ENCODE data around the gene NMUR1.
"Not testable (repeated sequence)": the region's sequence is repeated elsewhere in the genome, so short reads cannot be mapped to it uniquely, and the experiment has no call there.

The NMUR1 gene

DNA sequence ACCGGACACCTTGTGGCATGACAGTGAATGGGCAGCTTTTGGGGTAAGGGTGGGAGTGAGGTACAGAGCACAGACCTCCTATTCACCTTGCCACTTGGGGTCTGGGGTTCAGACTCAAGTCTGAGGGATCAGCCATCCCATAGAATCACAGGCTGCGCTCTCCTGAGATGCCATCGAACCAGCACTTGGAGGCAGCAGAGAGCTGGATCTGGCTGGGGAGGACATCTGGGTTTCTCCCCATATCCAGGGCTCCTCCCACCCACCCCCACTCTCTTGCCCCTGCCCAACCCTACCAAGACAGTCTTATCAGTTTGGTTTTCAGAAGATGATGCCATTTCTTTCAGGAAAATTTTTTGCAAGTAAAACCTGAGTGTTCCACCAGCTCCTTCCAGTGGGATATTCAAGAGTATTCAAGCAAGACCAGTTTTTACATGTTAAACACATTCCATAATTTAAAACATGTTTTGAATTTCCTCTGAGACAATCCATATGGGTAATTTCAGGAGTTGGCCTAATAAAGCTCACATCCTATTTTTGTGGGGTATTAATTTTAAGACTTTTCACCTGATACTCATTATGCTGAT, 33.2 kb upstream of the NMUR1 start:
- Mint-ChIP-seq H3K4me1 (ENCODE audit: low read depth) (no peaks in the 10 kb centered on the region), H3K4me3 (no peak overlapping the region), H3K27me3 (no peaks in the 10 kb centered on the region), H3K9me3 (ENCODE audit: low read depth) (no peaks in the 10 kb centered on the region), H3K27ac (no peak overlapping the region), H3K36me3 (no peaks in the 10 kb centered on the region)

DNA sequence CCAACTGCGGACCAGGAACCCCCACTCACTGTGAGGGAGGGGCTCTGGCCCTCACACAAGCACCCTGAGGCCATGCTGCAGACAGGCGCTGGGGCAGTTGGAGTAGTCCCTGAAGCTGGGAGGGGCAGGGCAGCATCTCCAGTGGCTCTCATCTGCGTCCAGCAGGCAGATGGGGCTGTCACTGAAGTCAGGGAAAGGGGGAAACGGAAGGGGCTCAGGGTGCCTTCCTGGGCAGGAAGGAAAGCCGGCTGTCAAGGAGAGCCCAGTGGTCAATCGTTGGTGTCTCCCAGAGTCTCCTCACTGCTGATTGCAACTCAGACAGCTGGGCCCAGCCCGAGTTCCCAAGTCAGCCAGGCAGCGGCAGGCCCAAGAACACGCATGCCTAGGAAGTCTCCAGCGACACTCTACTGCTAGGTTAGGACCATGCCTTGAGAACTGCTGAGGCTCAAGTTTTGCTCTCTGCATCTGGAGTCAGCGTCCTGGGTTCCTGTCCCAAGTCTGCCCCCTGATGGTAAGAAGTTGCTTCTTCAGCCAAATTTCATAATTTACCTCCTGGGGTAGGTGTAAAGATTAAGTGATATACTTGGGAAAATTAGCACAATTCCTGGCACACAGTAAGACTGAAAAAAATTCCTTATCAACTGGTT, 27.4 kb upstream of the NMUR1 start:
- Mint-ChIP-seq H3K27me3 (no peaks in the 10 kb centered on the region), H3K27ac (no peak overlapping the region), H3K9me3 (ENCODE audit: low read depth) (peaks cover 9% of the 10 kb centered on the region), H3K4me3 (no peak overlapping the region), H3K36me3 (peaks cover 9% of the 10 kb centered on the region), H3K4me1 (ENCODE audit: low read depth) (no peaks in the 10 kb centered on the region)

DNA sequence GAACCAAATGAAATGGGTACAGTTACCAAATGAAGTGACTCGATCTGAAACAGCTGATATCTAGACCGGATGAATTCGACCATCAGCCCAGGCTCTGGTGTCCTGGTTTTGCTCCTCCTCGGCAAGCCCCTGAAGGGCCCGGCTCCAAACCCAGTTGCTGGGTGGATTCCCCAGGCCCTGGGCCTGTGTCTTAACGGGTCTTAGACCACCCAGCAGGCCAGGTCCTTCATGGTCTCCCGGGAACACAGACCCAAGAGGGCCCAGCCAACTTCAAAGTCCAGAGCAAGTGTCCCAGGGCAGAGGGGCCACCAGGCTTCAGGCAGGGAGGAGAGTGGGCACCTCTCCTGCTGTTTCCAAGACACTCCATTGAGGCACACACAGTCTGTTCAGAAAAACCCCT, 26.7 kb upstream of the NMUR1 start:
- peaks cover 9% of the 10 kb centered on the region for H3K36me3 Mint-ChIP-seq
- no peak overlapping the region for H3K27ac Mint-ChIP-seq
- H3K9me3 Mint-ChIP-seq (ENCODE audit: low read depth): peaks cover 10% of the 10 kb centered on the region
- no peak overlapping the region for H3K4me3 Mint-ChIP-seq
- H3K4me1 Mint-ChIP-seq (ENCODE audit: low read depth): no peaks in the 10 kb centered on the region
- H3K27me3 Mint-ChIP-seq: no peaks in the 10 kb centered on the region

DNA sequence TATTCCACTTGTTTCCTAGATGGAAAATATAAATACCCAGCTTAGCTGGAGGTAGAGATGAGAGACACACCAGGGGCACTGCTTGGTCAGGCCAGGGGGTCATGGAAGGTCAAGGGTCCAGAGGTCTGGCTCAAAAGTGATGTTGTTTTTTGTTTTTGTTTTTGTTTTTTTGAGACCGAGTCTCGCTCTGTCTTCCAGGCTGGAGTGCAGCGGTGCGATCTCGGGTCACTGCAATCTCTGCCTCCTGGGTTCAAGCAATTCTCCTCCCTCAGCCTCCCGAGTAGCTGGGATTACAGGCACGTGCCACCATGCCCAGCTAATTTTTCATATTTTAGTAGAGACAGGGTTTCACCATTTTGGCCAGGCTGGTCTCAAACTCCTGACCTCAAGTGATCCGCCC, 26.3 kb upstream of the NMUR1 start:
- H3K9me3 Mint-ChIP-seq (ENCODE audit: low read depth): peaks cover 10% of the 10 kb centered on the region
- not testable (repeated sequence) for H3K4me1 Mint-ChIP-seq (ENCODE audit: low read depth); H3K27me3 Mint-ChIP-seq; H3K4me3 Mint-ChIP-seq; H3K36me3 Mint-ChIP-seq; H3K27ac Mint-ChIP-seq

DNA sequence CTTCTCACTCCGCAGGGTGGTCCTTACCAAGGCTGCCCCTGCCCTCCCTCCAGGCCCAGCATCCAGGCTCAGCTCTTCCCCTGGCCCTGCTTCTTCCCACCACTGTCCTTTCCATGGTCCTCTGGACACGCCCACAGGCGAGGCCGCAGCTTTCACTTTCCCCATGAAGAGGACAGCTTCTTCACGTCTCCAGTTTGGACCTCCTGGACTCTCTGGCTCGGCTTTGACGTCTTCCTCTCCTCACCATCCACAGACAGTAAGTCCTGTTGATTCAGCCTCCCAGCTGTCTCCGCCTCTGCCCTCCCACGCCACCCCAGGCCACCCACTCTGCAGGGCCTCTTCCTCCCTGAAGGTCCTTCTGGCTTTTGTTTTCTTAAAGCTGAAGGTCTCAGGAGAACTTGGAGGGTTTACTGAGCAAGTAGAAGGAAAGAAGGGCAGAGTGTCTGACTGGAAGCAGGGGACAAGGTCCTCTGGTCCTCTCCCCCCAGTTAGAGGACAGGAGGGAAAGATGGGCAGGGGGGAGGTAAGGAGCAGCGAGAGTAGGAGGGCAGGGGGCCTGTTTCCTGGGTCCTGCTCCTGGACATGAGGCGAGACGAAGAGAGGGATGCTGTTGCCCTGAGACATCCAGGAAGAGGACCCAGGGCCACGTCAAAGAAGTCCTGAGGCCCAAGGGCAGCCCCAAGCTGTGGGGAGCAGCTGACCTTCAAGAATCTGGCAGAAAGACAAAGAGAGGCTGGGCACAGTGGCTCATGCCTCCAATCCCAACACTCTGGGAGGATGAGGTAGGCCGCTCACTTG, 24.7 kb upstream of the NMUR1 start:
- Mint-ChIP-seq H3K9me3 (ENCODE audit: low read depth) (peaks cover 10% of the 10 kb centered on the region), H3K36me3 (peaks cover 9% of the 10 kb centered on the region), H3K4me1 (ENCODE audit: low read depth) (no peaks in the 10 kb centered on the region), H3K4me3 (no peak overlapping the region), H3K27ac (no peak overlapping the region), H3K27me3 (no peaks in the 10 kb centered on the region)

DNA sequence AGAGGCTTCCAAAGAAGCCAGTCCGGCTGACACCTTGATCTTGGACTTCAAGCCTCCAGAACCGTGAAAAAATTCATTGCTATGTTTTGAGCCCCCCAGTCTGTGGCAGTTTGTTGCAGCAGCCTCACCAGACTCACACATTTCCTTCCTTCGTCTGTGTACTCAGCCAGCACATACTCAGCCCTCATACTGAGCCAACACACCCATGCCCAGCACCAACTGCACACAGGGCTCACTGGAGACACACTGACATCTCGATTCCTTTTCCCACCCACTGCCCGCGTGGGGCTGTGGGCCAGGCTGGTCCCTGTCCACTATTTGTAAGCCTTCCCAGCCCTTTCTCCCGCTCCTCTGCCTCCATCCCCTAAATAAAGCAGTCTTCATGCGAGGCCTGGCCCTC, 24.1 kb upstream of the NMUR1 start:
- Mint-ChIP-seq H3K9me3 (ENCODE audit: low read depth) (peaks cover 10% of the 10 kb centered on the region), H3K36me3 (peaks cover 9% of the 10 kb centered on the region), H3K27ac (no peak overlapping the region), H3K4me3 (no peak overlapping the region), H3K4me1 (ENCODE audit: low read depth) (peaks cover 2% of the 10 kb centered on the region), H3K27me3 (no peaks in the 10 kb centered on the region)

DNA sequence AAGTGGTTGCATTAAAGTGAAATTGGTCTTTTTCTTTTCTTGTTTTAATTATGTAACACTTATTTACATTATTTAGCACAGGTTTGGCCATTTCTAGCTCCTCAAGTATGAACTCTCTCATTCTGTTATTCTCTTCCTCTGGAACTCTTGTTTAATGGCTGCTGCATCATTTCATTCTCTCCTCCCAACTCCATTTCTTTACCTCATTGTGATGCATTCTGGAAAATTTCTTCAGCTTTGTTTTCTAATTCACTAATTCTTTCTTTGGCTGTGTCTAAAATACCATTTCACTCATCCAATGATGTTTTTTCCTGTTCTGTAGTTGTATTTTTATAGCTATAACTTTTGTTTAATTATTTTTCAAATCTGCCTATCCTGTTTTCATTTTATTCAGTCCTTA, 22.5 kb upstream of the NMUR1 start:
- Mint-ChIP-seq H3K4me3 (no peak overlapping the region), H3K4me1 (ENCODE audit: low read depth) (peaks cover 4% of the 10 kb centered on the region), H3K36me3 (peaks cover 9% of the 10 kb centered on the region), H3K27me3 (no peaks in the 10 kb centered on the region), H3K27ac (no peak overlapping the region), H3K9me3 (ENCODE audit: low read depth) (peaks cover 10% of the 10 kb centered on the region)

DNA sequence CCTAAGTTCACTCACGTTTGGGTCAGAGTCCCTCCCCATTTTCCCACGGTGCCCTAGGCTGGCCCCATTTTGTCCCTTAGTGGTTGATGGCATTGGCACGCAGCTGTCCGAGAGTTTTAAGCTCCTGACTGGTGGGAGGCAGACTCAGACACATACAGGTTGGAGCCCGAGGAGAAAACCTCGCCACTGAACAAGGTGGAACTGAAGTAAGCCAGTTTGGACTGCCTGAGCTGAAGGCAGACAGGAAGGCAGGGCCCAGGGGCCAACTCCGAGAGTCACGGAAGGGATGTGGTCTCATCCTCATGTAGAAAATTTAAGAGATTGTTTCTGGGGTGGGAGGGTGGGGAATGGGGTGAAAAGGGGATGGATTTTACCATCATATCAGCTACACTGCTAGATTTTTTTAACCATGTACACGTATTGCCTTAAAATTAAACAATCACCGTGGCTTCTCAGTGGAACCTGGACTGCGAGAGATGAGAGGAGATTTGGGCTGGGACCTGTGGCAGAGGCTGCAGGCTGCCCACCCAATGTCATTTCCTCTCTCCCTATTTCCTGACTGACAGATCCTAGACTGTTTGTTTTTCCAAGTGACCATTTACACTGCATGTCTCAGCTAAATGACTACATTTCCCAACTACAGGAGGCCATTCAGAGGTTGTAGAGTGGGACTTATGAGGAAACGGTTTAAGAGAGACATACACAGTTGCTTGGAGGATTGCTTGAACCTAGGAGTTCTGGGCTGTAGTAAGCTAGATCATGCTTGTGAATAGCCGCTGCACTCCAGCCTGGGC, 19.4 kb upstream of the NMUR1 start:
- Mint-ChIP-seq H3K27me3 (no peaks in the 10 kb centered on the region), H3K27ac (no peak overlapping the region), H3K36me3 (peaks cover 11% of the 10 kb centered on the region), H3K4me3 (no peak overlapping the region), H3K4me1 (ENCODE audit: low read depth) (peaks cover 20% of the 10 kb centered on the region), H3K9me3 (ENCODE audit: low read depth) (peaks cover 10% of the 10 kb centered on the region)

DNA sequence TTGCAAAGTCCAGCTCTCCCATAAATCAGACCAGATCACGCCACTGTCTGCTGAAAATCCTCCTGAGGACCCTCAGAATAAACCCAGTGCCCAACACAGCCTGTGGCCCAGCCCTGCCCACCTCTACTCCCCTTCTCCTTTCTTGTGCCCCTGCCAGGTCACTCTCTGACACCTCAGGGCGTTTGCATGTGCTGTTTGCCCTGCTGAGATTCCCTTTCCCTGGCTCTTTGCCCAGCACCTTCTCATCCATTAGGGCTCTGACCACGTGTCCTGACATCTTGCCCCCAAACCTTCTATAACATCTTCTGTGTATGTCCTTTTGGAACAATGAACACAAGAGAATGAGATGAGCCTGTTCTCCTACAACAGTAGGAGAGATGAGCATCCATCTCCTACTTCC, 18.5 kb upstream of the NMUR1 start:
- peaks cover 11% of the 10 kb centered on the region for H3K36me3 Mint-ChIP-seq
- H3K4me3 Mint-ChIP-seq: no peak overlapping the region
- peaks cover 20% of the 10 kb centered on the region for H3K4me1 Mint-ChIP-seq (ENCODE audit: low read depth)
- H3K27me3 Mint-ChIP-seq: no peaks in the 10 kb centered on the region
- H3K27ac Mint-ChIP-seq: no peak overlapping the region
- H3K9me3 Mint-ChIP-seq (ENCODE audit: low read depth): peaks cover 10% of the 10 kb centered on the region

DNA sequence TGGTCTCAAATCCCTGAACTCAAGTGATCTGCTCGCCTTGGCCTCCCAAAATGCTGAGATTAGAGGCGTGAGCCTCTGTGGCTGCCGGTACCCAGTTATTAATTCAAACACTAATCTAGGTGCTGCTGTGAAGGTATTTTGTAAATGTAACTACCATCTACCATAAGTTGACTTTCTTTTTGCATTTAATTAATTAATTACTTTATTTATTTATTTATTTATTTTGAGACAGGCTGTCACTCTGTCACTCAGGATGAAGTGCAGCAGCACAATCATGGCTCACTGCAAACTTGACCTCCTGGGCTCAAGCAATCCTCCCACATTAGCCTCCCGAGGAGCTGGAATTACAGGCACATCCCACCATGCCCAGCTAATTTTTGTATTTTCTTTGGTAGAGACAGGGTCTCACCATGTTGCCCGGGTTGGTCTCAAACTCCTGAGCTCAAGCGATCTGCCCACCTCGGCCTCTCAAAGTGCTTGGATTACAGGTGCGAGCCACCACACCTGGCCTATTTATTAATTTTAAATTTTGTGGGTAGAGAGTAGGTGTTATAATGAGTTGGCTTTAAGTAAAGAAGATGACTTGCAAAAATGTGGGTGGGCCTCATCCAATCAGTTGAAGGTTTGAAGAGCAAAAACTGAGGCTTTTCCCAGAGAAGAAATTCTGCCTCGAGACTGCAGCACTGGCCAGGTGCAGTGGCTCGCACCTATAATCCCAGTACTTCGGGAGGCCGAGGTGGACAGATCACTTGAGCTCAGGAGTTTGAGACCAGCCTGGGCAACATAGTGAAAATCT, 17.3 kb upstream of the NMUR1 start:
- Mint-ChIP-seq H3K4me3 (no peak overlapping the region), H3K36me3 (peaks cover 3% of the 10 kb centered on the region), H3K27me3 (no peaks in the 10 kb centered on the region), H3K9me3 (ENCODE audit: low read depth) (peaks cover 5% of the 10 kb centered on the region), H3K4me1 (ENCODE audit: low read depth) (peaks cover 20% of the 10 kb centered on the region), H3K27ac (no peak overlapping the region)

DNA sequence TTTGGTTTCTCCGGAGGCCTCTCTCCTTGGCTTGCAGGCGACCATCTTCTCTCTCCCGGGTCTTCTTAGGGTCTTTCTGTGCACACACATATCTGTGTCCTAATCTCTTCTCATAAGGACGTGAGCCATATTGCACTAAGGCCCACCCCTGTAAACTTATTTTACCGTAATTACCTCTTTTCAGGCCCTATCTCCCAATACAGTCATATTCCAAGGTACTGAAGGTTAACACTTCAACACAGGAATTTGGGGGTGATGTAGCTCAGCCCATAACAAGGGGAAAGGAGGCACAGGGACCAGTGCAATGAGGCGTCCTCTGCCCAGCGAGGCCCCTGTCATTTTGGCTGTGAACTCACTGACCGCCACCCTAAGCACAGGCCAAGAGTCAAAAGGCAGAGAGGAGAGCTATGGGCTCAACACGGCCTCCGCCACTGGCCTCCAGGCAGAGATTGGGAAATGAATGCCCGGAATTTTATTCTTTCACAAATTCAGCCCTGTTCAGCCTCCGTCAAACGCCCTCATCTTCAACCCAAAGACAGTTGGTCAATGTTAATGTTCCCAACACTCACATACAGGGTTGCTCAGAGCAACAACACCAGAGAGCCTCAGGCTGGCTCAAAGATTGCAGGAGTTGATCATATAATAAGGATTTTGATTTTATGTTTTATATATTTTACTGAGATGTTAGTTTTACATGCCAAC, 15.9 kb upstream of the NMUR1 start:
- Mint-ChIP-seq H3K27me3 (no peaks in the 10 kb centered on the region), H3K9me3 (ENCODE audit: low read depth) (peaks cover 9% of the 10 kb centered on the region), H3K4me3 (peak overlapping the region; percentile 78), H3K4me1 (ENCODE audit: low read depth) (peaks cover 20% of the 10 kb centered on the region), H3K27ac (no peak overlapping the region), H3K36me3 (peaks cover 5% of the 10 kb centered on the region)

DNA sequence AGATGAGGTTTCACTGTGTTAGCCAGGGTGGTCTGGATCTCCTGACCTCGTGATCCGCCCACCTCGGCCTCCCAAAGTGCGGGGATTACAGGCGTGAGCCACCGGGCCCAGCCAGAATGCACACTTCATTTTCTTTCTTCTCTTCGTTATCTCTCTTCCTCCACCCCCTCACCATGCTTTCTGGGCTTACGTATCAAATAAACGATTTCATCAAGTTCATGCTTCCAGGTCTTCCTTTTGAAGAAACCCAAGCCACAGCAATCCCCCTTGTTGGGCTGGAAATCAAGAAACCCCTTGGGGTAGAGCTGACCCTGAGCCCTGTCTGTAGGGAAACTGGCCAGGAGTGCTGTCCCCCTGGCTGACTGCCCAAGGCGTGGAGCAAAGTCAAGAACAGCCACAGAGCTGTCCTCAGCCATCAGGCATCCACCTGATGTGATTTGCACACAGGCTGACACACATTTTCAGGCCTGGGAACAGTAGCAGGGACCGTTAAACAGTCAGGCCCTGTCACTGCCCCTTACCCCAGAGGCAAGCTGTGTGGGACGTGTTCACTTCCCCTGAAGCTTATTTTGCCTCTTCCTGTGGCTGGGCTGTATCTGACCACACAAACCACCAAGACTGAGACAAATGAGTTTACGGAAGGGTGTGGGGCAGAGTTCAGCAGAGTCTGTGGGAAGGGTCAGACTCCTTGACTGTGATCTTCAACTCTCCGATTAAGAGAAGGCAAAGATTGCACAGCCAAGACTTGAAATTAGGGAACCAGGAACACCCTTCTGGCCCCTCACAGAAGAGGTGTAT, 15.1 kb upstream of the NMUR1 start:
- Mint-ChIP-seq H3K4me3 (peak overlapping the region; percentile 78), H3K9me3 (ENCODE audit: low read depth) (peaks cover 9% of the 10 kb centered on the region), H3K4me1 (ENCODE audit: low read depth) (peaks cover 20% of the 10 kb centered on the region), H3K27ac (peak overlapping the region; percentile 67), H3K36me3 (peaks cover 5% of the 10 kb centered on the region), H3K27me3 (no peaks in the 10 kb centered on the region)

DNA sequence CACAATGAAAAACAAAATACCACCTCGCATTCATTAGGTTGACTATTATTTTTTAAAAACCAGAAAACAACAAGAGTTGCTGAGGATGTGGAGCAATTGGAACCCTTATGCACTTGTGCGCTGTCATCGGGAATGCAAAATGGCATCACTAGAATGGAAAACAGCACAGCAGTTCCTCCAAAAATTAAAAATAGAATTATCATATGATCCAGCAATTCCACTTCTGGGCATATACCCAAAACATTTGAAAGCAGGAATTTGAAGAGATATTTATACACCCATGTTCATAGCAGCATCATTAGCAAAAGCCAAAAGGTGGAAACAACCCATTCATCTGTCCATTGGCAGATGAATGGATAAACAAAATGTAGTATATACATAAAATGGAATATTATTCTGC, 11.9 kb upstream of the NMUR1 start:
- Mint-ChIP-seq H3K36me3 (peaks cover 5% of the 10 kb centered on the region), H3K27ac (no peak overlapping the region), H3K4me3 (no peak overlapping the region), H3K27me3 (peaks cover 2% of the 10 kb centered on the region), H3K4me1 (ENCODE audit: low read depth) (peaks cover 15% of the 10 kb centered on the region), H3K9me3 (ENCODE audit: low read depth) (peaks cover 9% of the 10 kb centered on the region)
